Upper lobe of left lung (tissue), 6 donors: ENCODE data around the gene CLDN6. TPM values are rescaled to one million over a fixed set of nuclear protein-coding genes. Genes with fewer than 3 reads are reported as not detected.

Experiments used
- ATAC-seq, 2 donors: fragments of 200-7000 bp; cut with Tn5 transposase; one replicate each; pipeline ENCODE4 v1.9.1; 2022; ENCODE audit warnings: mild to moderate bottlenecking in 2 of 2, moderate library complexity in 2 of 2; ENCODE audit not compliant: low FRiP score in 2 of 2
- DNase-seq, 2 donors: peaks; one replicate each; pipeline ENCODE4 v3.0.0-alpha.2; 2019 to 2020
- H3K27ac ChIP-seq, 4 donors: fragments of 200-600 bp; sonication (generic); one replicate each; pipeline ENCODE4 v1.5.1; 2016 to 2019
- H3K27me3 ChIP-seq, 4 donors: fragments of 200-600 bp; sonication (generic); one replicate each; pipeline ENCODE4 v1.5.1; 2017 to 2019
- H3K36me3 ChIP-seq, 4 donors: fragments of 200-600 bp; sonication (generic); one replicate each; pipeline ENCODE4 v1.5.1; 2016 to 2019
- H3K4me1 ChIP-seq, 4 donors: fragments of 200-600 bp; sonication (generic); one replicate each; pipeline ENCODE4 v1.5.1; 2018 to 2019
- H3K4me3 ChIP-seq, 4 donors: fragments of 200-600 bp; sonication (generic); one replicate each; pipeline ENCODE4 v1.5.1; 2017 to 2019; ENCODE audit warnings: mild to moderate bottlenecking in 2 of 4, moderate library complexity in 1 of 4
- H3K9me3 ChIP-seq, 4 donors: fragments of 200-600 bp; sonication (generic); one replicate each; pipeline ENCODE4 v1.5.1; 2018 to 2019
- EP300 ChIP-seq, 4 donors: sonication (generic); formaldehyde crosslinking; IDR thresholded peaks; one replicate each; pipeline ENCODE4 v1.5.1; 2017; ENCODE audit warnings: antibody characterized with exemption in 4 of 4, control low read depth in 2 of 4
- POLR2A ChIP-seq, 4 donors: fragments of 450-650 bp; IDR thresholded peaks; one replicate each; pipeline ENCODE4 v1.5.1; 2016 to 2017; ENCODE audit warnings: antibody characterized with exemption in 4 of 4, mild to moderate bottlenecking in 2 of 4
- POLR2AphosphoS5 ChIP-seq, 2 donors: sonication (generic); formaldehyde crosslinking; IDR thresholded peaks; one replicate each; pipeline ENCODE4 v1.5.1; 2017; ENCODE audit warnings: antibody characterized with exemption in 2 of 2
- WGBS, 2 donors: methylation state at CpG; one replicate each; pipeline ENCODE4 v1.1.5; 2017 to 2018; 5-methylcytosine and 5-hydroxymethylcytosine counted together
- total RNA-seq, 6 donors: library from RNA; depleted of rRNA in 4 of 6; stranded (reverse); fragments of >200 nt in 4 of 6; gene quantifications; one replicate each; pipeline versions ENCODE4 v1.1.0 to v1.2.1, GENCODE V29; 2016 to 2021
- TF ChIP-seq, protein P1 (sequence below), 6 experiments: fragments of 450-650 bp in 4 of 6; fragments of 200-600 bp in 2 of 6; sonication (generic) in 2 of 6; IDR thresholded peaks; one replicate each; pipeline ENCODE4 v1.5.1; 2016 to 2019; ENCODE audit warnings: antibody characterized with exemption in 6 of 6
- donor health status: DM: no; HTN: no; CAD: no; lungs with moderate emphysema.
- donor health status: DM: no; HTN: yes; CAD: no; lungs with severe emphysema.

CLDN6 gene
- total RNA-seq, 6 donors from 2014 or later, result 0.30 to 1.9 (median 0.72) TPM; not detected in 3

DNA sequence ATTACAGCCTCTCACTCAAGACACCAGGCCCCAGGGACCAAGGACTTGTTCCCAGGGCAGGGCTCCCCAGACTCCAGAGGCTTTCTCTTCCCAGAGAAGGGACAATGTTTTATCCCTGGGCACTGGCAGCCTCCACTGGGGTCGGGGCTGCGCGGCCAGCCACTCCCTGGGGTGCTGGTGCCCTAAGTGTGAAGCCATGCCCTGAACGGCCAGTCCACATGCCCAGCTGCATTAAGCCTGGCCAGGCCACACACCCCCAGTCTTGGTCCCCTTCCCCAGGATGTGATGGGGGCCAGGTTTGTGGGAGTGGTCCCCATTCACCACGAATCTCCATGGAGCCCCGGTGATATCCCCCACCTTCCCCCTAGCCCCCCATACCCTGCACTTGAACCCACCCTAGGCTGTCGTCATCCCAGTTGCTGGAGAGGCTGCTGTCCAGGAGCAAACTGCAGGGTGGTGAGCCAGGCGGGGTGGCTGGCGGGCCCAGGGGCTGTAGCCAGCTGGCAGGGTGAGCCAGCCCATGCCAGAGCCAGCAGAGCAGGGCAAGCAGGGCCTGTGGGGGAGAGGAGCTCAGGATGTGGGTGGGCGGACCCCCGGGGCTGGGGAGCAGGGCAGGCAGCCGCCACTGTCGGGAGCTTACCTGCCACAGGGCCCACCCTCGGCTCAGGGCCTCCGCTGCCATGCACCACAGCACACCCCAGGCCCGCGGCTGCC lies 44.2 kb downstream of the CLDN6 start:
- H3K27me3 ChIP-seq, result no peaks in the 10 kb centered on the region
- H3K4me1 ChIP-seq, result peaks cover 9 to 34% (median 13%) of the 10 kb centered on the region in 4 donors
- ATAC-seq, result no peak
- no peak overlapping the region for H3K27ac ChIP-seq
- no peak for TF ChIP-seq POLR2A (IDR thresholded peaks at IDR 0.05)
- no peak for TF ChIP-seq EP300 (IDR thresholded peaks at IDR 0.05)
- TF ChIP-seq, protein P1, sequence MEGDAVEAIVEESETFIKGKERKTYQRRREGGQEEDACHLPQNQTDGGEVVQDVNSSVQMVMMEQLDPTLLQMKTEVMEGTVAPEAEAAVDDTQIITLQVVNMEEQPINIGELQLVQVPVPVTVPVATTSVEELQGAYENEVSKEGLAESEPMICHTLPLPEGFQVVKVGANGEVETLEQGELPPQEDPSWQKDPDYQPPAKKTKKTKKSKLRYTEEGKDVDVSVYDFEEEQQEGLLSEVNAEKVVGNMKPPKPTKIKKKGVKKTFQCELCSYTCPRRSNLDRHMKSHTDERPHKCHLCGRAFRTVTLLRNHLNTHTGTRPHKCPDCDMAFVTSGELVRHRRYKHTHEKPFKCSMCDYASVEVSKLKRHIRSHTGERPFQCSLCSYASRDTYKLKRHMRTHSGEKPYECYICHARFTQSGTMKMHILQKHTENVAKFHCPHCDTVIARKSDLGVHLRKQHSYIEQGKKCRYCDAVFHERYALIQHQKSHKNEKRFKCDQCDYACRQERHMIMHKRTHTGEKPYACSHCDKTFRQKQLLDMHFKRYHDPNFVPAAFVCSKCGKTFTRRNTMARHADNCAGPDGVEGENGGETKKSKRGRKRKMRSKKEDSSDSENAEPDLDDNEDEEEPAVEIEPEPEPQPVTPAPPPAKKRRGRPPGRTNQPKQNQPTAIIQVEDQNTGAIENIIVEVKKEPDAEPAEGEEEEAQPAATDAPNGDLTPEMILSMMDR (IDR thresholded peaks at IDR 0.05), result no peak
- no peak for TF ChIP-seq POLR2AphosphoS5 (IDR thresholded peaks at IDR 0.05)
- no peaks in the 10 kb centered on the region for H3K36me3 ChIP-seq
- peak in 1 of 2 donors; percentile 79 for DNase-seq
- no peaks in the 10 kb centered on the region for H3K9me3 ChIP-seq
- WGBS, 2 donors, result 84 to 87% methylated on average over 6 to 7 of the region's 17 CpGs
- H3K4me3 ChIP-seq, result no peak overlapping the region

DNA sequence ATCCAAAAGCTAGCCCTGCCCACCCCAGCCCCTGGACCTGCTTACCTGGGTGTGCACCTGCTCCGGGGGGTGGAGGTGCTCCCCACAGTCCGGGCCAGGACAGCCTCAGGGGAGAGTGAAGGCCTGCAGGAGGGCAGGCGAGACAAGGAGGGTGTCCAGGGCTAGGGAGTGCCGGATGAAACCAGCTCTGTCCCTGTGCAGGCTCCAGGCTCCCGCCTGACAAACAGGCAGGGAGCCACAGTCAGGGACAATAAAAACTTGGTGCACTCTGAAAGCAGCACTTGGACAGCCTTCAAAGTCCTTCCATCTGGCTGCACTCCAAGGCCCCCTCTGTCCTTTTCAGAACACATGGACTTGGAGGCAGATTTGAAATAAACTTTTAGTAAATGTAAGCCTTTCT lies 44.9 kb downstream of the CLDN6 start:
- DNase-seq (peak in 1 of 2 donors; percentile 40), ATAC-seq (no peak)
- WGBS, 2 donors, result 83 to 87% methylated on average over 3 to 5 of the region's 5 CpGs

DNA sequence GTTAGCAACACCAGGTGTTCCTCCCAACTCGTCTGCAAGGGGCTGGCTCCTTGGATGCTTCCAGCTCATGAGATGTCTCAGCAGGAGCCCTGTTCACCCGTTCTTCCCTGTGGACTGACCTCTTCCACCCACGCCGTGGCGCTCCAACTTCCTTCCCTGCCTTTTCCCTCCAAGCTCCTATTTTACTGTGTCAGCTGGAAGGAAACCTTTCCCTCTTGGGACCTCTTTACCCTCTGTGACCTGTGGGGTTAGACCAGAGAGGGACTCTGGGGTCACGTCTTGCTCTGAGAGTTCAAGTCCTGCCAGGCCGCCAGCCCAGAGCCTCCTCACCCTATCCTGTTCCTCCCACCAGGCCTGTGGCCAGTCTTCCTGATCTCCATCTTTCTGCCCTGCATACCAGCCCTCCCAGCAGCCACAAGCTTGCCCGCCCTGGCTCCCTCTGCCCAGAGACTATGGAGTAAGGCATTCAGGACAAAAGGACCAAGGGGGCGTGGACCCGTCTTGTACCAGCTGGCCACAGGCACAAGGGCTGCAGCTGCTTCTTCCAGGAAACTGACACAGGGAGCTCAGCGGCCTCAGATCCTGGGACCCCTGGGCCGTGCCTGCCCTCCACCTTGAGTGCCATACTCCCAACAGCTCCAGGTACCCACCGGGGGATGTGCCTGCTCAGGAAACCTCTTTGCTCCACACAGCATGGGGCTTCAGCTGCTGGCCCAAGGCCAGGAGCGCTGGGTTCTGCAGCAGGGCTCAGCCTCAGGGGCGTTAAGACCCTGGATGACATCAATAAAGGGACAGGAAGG lies 45.8 kb downstream of the CLDN6 start:
- Histone ChIP-seq H3K36me3 (no peaks in the 10 kb centered on the region), H3K9me3 (no peaks in the 10 kb centered on the region), H3K27ac (no peak overlapping the region), H3K27me3 (peaks cover 0 to 12% (median 7%) of the 10 kb centered on the region in 4 donors), H3K4me1 (peaks cover 17 to 40% (median 25%) of the 10 kb centered on the region in 4 donors), H3K4me3 (no peak overlapping the region)
- ATAC-seq, result no peak
- TF ChIP-seq EP300 (IDR thresholded peaks at IDR 0.05), result no peak
- no peak for TF ChIP-seq POLR2AphosphoS5 (IDR thresholded peaks at IDR 0.05)
- no peak for TF ChIP-seq POLR2A (IDR thresholded peaks at IDR 0.05)
- TF ChIP-seq, protein P1 (IDR thresholded peaks at IDR 0.05), result no peak
- peak in 1 of 2 donors; percentile 63 for DNase-seq
- WGBS, 2 donors, result 82 to 89% methylated on average over 9 to 13 of the region's 15 CpGs

More for the DNA sequence above, 44.9 kb downstream of the CLDN6 start:
- TF ChIP-seq POLR2AphosphoS5 (IDR thresholded peaks at IDR 0.05), result no peak
- TF ChIP-seq EP300 (IDR thresholded peaks at IDR 0.05), result no peak
- TF ChIP-seq POLR2A (IDR thresholded peaks at IDR 0.05), result no peak
- TF ChIP-seq, protein P1 (IDR thresholded peaks at IDR 0.05), result no peak
- no peak overlapping the region for H3K4me3 ChIP-seq
- H3K27ac ChIP-seq, result no peak overlapping the region
- H3K27me3 ChIP-seq, result peaks cover 0 to 3% (median 0%) of the 10 kb centered on the region in 4 donors
- no peaks in the 10 kb centered on the region for H3K36me3 ChIP-seq
- H3K4me1 ChIP-seq, result peaks cover 16 to 35% (median 20%) of the 10 kb centered on the region in 4 donors
- no peaks in the 10 kb centered on the region for H3K9me3 ChIP-seq

DNA sequence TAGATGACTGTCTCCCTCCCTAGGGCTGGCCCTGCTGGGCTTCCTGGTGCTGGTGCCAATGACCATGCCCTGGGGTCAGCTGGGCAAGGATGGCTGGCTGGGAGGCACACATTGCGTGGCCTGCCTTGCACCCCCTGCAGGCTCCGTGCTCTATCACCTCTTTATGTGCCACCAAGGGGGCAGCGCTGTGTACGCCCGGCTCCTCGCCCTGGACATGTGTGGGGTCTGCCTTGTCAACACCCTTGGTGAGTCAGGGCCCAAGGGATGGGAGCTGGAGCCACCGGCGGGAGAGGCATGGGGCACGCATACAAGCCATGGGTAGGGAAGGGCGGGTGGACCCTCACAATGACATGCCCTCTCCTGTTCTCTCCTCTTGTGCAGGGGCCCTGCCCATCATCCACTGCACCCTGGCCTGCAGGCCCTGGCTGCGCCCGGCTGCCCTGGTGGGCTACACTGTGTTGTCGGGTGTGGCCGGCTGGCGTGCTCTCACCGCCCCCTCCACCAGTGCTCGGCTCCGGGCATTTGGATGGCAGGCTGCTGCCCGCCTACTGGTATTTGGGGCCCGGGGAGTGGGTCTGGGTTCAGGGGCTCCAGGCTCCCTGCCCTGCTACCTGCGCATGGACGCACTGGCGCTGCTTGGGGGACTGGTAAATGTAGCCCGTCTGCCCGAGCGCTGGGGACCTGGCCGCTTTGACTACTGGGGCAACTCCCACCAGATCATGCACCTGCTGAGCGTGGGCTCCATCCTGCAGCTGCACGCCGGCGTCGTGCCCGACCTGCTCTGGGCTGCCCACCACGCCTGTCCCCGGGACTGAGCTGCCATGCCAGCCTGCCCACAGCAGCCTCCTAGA lies 46.6 kb downstream of the CLDN6 start:
- H3K36me3 ChIP-seq, result no peaks in the 10 kb centered on the region
- no peak for TF ChIP-seq EP300 (IDR thresholded peaks at IDR 0.05)
- TF ChIP-seq POLR2AphosphoS5 (IDR thresholded peaks at IDR 0.05), result no peak
- TF ChIP-seq POLR2A (IDR thresholded peaks at IDR 0.05), result no peak
- TF ChIP-seq, protein P1 (IDR thresholded peaks at IDR 0.05), result no peak
- H3K9me3 ChIP-seq, result no peaks in the 10 kb centered on the region
- no peak overlapping the region for H3K27ac ChIP-seq
- DNase-seq, result peak in 1 of 2 donors; percentile 74
- peaks cover 0 to 20% (median 14%) of the 10 kb centered on the region in 4 donors for H3K27me3 ChIP-seq
- H3K4me1 ChIP-seq, result peaks cover 25 to 48% (median 33%) of the 10 kb centered on the region in 4 donors
- WGBS, 2 donors, result 80 to 96% methylated on average over 2 to 31 of the region's 35 CpGs
- no peak overlapping the region for H3K4me3 ChIP-seq
- no peak for ATAC-seq
